Activated CD4-positive, alpha-beta T cell treated with anti-CD3 and anti-CD28 coated beads, Interleukin-2, amount 50 U/mL, for 4 hours (primary cell): ENCODE results near the gene KNSTRN.
A peak's percentile ranks its signal among the peaks of the same experiment; 100 is the strongest.

Experiments used
- DNase-seq, 2 experiments: peaks; one replicate each; pipeline ENCODE4 v3.0.0-alpha.2; 2020

The KNSTRN gene

DNA sequence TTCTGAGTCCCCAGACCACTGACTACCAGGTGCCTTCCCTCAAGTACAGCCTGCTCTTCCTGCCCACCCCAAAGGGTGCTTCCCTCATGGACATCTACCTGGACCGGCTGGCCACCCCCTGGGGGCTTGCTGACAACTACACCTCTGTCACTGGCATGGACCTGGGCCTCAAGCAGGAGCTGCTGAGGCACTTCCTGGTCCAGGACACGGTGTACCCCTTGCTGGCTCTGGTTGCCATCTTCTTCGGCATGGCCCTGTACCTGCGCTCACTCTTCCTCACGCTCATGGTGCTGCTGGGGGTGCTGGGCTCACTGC is 15.2 kb upstream of the KNSTRN start:
- DNase-seq = no peak

DNA sequence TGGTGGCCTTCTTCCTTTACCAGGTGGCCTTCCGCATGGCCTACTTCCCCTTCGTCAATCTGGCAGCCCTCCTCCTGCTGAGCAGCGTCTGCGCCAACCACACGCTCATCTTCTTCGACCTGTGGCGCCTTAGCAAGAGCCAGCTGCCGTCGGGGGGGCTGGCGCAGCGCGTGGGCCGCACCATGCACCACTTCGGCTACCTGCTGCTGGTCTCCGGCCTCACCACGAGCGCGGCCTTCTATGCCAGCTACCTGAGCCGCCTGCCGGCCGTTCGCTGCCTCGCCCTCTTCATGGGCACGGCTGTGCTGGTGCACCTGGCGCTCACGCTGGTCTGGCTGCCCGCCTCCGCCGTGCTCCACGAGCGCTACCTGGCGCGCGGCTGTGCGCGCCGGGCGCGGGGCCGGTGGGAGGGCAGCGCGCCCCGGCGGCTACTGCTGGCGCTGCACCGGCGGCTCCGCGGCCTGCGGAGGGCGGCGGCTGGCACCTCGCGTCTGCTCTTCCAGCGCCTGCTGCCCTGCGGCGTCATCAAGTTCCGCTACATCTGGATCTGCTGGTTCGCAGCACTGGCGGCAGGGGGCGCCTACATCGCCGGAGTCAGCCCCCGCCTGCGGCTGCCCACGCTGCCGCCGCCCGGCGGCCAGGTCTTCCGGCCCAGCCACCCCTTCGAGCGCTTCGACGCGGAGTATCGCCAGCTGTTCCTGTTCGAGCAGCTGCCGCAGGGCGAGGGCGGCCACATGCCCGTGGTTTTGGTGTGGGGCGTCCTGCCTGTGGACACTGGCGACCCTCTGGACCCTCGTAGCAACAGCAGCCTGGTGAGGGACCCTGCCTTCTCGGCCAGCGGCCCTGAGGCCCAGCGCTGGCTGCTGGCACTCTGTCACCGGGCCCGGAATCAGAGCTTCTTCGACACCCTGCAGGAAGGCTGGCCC is 14.6 kb upstream of the KNSTRN start:
- peak; percentile 75 to 83 for DNase-seq

DNA sequence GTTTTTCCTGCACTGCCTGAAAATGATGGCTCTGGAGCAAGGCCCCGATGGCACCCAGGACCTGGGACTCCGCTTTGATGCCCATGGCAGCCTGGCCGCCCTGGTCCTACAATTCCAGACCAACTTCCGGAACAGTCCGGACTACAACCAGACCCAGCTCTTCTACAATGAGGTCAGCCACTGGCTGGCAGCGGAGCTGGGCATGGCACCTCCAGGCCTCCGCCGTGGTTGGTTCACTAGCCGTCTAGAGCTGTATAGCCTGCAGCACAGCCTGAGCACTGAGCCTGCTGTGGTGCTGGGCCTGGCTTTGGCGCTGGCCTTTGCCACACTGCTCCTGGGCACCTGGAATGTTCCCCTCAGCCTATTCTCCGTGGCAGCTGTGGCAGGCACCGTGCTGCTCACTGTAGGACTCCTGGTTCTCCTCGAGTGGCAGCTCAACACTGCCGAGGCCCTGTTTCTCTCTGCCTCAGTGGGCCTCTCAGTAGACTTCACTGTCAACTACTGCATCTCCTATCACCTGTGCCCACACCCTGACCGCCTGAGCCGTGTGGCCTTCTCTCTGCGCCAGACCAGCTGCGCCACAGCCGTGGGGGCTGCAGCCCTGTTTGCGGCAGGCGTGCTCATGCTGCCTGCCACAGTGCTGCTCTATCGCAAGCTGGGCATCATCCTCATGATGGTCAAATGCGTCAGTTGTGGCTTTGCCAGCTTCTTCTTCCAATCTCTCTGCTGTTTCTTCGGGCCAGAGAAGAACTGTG is 13.6 kb upstream of the KNSTRN start:
- DNase-seq = no peak

DNA sequence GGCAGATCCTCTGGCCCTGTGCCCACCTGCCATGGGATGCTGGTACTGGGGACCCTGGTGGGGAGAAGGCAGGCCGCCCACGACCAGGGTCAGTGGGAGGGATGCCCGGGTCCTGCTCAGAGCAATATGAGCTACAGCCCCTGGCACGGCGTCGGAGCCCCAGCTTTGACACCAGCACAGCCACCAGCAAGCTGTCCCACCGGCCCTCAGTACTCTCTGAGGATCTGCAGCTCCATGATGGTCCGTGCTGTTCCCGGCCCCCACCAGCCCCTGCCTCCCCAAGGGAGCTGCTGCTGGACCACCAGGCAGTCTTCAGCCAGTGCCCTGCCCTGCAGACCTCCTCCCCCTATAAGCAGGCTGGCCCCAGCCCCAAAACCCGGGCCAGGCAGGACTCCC is 13.0 kb upstream of the KNSTRN start:
- DNase-seq = no peak

DNA sequence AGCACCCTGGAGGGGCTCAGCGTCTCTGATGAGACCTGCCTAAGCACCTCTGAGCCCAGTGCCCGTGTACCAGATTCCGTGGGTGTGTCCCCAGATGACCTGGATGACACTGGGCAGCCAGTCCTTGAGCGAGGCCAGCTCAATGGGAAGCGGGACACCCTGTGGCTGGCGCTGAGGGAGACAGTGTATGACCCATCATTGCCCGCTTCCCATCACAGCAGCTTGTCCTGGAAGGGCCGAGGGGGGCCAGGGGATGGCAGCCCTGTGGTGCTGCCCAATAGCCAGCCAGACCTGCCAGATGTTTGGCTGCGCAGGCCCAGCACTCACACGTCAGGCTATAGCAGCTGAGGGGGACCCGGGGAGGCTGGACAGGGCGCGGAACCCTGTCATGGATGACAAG is 12.6 kb upstream of the KNSTRN start:
- no peak for DNase-seq

DNA sequence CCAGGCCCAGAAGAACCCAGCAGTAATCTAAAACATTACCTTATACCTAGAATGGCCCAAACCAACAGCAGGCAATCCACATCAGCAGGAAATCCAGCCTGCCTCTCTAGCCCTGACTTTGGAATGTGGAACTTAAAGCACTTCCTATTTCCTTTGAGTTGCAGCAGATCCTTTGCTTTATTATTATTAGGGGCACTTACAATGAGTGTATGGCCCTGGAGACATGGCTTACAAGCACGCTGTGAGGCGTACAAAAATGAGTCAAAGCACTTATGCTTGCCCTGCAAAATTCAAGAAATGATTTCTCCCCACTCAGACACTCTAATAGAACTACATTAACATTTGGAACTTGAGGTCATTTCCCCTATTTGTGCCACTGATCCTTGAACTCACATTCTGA is 9.5 kb upstream of the KNSTRN start:
- DNase-seq = no peak

DNA sequence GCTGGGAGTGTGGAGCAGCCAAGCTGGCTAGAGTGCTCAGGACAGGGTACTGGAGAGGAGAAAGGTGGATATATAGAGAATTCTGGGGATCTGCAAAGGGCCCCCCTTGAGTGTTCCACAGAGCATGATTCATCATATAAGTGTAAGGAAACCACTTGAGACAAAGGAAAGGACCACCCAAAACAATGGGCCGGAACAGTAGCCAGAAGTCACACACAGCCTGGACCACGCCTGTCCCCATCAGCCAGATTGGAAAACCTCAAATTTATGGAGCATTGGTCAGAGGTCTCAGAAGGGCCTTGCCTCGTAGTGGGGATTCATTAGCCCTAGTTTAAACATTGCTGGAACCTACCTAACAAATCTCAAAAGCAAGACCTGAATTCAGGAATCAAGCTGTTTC is 4.9 kb upstream of the KNSTRN start:
- no peak for DNase-seq

DNA sequence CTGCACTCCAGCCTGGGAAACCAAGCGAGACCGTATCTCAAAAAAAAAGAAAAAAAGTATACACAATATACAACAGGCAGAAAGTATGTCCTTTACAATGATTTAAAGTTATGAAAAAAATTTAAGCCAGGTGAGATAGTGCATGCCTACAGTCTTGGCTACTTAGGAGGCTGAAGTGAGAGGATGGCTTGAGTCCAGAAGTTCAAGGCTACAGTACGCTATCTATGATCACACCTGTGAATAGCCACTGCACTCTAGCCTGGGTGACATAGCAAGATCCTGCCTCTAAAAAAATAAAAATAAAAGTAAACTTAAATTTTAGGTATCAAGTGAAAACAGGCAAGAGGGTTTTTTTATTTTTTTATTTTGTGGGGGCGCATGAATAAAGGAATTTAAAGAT is 3.1 kb upstream of the KNSTRN start:
- DNase-seq = no peak

DNA sequence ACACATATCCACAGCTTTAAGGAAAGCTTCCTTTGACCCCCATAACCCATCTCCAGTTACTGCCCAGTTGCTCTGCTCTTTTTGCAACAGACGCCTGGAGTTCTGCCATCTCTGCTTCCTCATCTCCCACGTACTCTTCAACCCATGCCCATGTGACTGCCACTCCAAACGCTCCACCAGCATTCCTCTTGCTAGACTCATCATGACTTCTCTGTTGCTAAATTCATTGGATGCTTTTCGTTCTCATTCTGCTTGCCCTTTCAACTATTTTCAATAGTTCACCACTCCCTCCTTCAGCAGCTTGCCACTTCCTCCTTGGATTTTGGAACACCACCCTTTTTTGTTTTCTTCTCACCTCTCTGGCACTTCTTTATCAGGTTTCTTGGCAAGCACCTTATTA is 2.7 kb upstream of the KNSTRN start:
- DNase-seq = no peak

DNA sequence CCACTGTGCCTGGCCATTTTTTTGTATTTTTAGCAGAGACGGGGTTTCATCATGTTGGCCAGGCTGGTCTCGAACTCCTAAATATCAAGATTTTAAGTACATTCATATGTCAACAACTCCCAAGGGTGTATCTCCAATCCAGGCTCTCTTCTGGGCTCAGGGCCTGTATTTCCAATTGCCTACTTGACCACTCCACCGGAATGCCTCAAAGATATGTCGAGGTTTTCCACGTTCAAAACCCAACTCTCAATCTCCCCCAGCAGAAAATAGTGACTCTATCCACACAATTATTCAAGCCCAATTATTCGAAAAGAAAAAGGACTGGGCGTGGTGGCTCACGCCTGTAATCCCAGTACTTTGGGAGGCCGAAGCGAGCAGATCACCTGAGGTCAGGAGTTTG is 1.9 kb upstream of the KNSTRN start:
- DNase-seq = no peak

DNA sequence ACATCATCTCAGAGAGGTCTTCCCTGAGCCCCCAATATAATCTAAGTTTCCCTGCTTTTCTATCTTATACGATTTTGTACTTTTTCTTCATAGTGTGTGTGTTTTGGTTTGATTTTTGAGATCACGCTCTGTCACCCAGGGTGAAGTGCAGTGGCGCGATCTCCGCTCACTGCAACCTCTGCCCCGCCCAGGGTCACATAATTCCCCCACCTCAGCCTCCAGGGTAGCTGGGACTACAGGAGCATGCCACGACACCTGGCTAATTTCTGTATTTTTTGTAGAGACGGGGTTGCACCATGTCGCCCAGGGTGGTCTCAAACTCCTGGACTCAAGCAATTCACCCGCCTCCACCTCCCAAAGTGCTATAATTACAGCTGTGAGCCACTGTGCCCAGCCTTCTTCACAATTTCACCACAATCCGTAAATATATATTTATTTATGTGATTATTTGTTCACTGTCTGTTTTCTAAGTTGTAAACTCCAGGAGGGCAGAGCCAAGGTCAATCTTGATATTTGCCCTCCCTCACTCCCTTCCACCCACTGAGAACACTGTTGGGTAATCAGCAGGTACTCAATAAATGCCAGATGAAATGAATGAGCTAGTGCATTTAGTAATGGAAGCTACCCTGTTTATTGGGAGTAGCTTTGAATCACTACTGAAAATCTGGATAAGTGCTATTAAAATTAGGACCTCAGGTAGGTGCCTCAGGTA is 547 bp upstream of the KNSTRN start:
- DNase-seq = no peak

DNA sequence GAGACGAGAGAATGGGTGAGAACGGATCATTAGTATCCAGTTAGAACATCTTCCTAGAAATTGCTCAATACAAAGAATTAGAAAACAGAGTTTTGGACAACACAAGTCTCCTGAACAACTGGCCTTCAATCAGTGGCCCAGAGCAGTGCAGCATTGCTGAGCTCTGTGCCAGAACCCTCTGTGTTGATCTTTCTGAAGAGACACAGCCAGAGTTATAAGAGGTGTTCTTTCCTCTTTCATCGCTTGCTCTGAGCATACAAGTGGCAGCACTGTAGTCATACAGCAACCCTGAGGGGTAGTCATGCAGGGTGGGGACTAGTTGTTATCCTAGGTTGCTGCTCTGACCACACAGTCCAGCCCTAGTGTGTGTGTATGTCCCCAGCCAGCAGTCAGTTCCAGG is 4.0 kb downstream of the KNSTRN start:
- no peak for DNase-seq

DNA sequence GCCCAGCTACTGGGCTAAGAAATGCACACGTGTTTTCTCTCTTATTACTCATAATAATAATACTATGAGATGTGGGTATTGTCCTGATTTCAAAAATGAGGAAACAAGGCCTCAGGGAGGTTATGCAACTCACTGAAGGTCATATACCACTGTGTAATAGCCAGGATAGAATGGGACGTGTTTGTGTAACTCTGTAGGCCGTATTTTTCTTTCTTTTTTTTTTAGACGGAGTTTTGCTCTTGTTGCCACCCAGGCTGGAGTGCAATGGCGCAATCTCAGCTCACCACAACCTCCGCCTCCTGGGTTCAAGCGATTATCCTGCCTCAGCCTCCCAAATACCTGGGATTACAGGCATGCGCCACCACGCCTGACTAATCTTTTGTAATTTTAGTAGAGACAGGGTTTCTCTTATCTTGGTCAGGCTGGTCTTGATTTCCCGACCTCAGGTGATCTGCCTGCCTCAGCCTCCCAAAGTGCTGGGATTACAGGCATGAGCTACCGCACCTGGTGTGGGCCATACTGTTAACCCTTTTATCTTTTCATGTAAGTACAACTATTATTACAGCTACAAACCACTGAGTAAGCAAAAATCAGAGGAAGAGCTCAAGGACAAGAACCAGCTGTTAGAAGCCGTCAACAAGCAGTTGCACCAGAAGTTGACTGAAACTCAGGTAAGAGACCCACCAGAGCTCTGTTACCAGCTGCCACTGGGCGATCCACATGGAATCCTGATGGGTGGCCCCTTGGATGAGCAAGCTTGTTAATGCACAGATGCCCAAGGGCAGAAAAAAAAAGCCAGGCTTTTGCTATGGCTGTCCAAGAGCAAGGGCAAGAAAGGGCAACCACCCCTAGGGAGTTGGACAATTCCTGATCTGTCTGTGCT is 6.7 kb downstream of the KNSTRN start:
- no peak for DNase-seq

DNA sequence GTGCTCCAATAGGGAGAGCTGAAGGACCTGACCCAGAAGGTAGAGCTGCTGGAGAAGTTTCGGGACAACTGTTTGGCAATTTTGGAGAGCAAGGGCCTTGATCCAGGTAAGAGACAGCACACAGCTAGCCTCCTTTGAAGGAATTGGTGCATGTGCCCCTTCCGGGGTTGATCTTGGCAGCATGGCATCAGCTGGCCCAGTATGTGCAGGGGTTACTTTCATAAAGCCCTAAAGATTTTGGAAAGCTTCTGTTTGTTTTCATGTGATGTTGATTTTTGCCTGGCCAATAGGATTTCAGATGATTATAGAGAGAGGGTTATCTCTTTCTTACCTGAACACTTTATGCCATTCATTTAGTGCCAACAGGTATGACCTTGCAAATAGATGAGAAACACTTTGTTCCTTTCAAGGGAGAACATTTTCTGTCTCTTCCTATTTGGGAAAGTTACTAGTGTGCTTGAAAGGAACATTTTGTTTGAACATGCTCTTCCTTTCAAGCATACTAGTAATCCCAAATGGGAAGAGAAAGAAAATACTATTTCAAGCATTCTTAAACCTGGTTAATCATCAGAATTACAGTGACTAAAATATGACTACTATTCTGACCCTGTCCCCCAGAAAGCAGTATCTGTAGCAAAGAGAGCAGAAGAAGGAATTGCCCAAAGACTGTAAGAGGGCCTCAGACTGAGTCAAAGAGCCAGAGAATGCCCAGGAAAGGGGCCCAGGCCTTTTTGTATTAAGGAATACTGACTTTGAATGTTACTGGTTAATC is 7.5 kb downstream of the KNSTRN start:
- DNase-seq = no peak

DNA sequence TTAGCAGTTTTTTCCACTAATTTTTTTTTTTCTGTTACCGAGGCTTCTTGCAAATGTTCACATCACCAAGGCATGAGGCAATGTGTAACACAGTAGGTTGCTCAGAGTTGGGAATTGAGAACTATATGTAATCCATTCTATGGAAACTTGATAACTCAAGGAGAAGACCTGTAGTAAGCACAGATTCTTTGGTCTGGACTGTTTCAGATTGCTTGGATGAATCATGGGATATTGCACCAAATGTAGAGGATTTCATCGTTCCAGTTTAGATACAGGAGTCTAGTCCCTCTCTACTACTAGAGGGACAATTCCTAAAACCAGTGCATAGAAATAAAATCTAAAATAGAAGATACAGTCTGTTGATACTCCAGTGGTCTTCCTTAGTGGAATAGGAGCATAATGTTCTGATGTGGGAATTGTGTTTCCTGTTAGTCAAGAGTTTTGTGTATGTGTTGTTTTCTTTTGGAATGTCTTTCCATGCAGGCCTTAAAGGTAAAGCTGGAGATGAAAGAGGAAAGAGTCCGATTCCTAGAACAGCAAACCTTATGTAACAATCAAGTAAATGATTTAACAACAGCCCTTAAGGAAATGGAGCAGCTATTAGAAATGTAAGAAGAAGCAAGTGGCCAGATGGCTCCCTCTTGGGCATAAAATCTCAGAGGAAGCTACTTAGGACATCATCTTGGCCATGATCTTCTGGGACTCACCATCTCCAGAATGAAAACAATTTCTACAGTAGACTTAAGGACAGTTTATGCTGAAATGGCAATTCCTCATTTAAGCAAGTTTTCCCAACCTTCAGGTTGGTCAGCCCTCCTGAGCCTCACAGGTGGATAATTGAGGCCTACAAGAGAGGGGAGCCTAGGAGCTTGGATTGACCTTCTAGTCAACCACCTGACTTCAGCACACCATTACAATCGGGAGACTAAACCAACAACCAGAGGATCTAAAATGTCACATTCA is 10.7 kb downstream of the KNSTRN start:
- no peak for DNase-seq

DNA sequence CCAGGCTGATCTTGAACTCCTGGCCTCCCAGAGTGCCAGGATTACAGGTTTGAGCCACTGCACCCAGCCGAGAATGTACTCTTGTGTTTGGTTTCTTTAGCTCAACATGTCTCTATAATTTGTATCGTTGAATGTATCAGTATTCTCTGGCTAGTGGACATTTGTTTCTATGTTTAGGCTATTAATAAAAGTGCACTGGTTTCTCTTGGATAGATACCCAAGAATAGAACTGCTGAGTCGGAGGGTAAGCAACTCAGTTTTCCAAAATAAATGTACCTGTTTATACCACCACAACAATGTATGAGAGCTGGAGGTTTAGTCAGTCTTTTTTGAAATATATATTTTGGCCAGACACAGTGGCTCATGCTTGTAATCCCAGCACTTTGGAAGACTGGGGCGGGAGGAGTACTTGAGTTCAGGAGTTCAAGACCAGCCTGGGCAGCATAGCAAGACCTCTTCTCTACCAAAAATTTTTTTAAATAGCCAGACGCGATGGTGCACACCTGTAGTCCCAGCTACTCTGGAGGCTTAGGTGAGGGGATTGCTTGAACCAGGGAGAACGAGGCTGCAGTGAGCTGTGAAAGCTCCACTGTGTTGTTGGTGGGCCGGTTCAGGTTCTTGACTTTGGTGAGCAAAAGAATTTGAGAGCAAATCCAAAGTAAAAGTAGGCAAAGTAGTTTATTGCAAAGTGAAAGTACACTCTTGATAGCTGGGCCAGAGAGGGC is 15.3 kb downstream of the KNSTRN start:
- no peak for DNase-seq

DNA sequence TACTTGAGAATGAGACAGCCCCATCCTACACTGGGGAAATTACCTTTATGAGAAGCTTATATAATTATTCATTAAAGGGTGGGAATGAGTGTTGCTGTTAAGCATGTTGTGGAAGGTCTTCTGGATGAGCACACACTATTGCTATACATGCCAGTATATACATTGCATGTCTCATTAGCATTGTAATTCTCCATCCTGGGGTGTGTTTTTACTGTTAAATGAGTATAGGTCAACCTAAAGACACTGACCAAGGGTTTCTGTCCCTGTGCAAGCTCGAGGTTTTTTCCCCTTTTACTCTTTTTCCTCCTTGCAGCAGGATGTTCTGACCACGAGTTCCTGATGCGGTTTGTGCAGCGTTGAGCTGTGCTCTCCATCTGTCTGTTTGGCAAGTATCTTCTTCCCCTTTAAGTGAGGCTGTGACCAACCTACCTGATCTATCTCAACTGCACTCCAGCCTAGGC is 15.9 kb downstream of the KNSTRN start:
- no peak for DNase-seq

DNA sequence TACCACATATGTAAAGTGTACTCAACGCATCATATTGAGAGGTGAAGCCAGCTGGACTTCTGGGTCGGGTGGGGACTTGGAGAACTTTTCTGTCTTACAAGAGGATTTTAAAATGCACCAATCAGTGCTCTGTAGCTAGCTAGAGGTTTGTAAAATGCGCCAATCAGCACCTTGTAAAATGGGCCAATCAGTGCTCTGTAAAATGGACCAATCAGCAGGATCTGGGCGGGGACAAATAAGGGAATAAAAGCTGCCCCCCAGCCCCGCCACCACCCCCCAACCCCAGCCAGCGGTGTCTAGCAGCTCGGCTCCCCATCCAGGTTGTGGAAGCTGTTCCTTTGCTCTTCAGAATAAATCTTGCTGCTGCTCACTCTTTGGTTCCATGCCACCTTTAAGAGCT is 16.8 kb downstream of the KNSTRN start:
- DNase-seq = no peak

DNA sequence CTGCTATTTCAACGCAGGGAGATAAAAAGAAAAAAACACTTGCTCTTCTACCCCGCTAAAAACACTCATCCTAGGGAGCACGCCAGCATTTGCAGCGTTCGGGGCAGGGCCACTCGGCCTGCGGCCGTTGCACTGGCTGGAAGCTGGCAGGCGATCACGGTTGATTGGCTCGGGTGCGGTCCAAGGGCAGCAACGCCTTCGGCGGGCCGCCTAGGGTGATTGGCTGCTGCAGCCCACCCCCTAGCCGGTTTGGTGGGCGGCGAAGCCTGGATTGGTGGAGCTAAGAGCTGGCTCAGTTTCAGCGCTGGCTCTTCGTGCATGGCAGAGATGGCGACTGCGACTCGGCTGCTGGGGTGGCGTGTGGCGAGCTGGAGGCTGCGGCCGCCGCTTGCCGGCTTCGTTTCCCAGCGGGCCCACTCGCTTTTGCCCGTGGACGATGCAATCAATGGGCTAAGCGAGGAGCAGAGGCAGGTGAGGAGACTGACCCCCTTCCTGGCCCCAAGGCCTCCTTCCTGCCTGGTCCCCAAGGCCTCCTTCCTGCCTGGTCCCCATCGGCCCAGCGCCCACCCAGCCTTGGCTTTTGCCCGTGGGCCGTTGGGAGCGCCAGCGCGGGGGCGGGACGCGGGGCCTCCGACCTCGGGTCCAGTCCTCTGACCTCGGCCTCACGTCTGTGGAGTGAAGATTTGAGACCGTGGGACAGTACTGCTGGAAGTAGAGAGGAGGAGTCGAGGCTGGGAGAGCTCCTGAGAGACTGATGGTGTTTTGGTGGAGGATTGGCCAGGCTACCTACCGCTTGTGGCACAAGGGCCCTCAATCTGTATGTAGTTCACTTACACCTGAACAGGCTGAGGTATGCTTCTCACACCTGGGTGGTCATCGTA is 23.2 kb downstream of the KNSTRN start, which contains the start of gene IVD:
Gene IVD (plus strand): TSS at position 295 of the 881 bp plus-strand sequence. CDS start 33 bp downstream, at position 328.
- DNase-seq = peak; percentile 72 to 78
